Muscle of arm (tissue), 12 donors: Measurements from ENCODE around the gene PGM1. TPM values are rescaled to one million over a fixed set of nuclear protein-coding genes. Genes with fewer than 3 reads are reported as not detected.

Experiments used
- DNase-seq: peaks from one replicate; pipeline ENCODE4 v3.0.0-alpha.2; 2013
- polyA plus RNA-seq, 12 donors: library from polyadenylated mRNA; unstranded; fragments of 120-200 nt; gene quantifications; one replicate each; pipeline ENCODE4 v1.2.1, GENCODE V29; 2013; ENCODE audit not compliant: insufficient read length in 12 of 12

The PGM1 gene
- polyA plus RNA-seq, 12 donors: 41.1 to 100 (median 60.2) TPM; not detected in 1

GRCh38 chr1:63690966-63691700 lies 97.9 kb downstream of the PGM1 start:
- DNase-seq: no peak

DNA sequence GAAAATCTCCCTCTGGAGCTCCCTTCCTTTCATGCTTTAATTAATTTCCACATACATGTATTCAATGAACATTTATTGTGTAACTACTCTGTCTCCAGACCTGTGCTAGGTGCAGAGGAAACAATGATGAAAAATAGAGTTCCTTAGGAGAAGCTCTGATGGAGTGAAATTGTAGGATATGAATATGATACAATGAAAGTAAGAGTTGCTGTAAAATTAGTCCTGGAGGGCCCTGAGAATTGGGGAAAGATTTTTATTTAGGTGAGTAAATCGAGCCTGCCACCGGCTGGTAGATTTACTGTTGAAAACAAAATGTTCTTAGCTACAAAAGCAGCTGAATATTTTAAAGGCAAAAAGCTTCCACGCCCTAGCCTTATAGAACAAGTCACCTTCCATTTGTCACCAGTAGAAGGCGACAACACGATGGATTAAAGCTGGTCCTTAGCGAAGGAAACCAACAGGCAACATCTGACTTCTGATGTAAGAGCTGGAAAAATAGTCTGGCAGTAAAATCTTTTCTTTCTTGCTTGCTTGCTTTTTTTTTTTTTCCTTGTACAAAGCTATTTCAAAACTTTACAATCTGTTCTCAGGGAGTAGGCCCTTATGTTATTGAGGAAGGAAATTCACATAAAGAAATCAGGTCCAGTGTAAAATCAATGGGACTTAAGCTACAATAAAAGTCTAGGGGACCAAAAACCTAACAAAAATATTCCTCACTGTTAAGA lies 98.7 kb downstream of the PGM1 start:
- peak; percentile 92 for DNase-seq

DNA sequence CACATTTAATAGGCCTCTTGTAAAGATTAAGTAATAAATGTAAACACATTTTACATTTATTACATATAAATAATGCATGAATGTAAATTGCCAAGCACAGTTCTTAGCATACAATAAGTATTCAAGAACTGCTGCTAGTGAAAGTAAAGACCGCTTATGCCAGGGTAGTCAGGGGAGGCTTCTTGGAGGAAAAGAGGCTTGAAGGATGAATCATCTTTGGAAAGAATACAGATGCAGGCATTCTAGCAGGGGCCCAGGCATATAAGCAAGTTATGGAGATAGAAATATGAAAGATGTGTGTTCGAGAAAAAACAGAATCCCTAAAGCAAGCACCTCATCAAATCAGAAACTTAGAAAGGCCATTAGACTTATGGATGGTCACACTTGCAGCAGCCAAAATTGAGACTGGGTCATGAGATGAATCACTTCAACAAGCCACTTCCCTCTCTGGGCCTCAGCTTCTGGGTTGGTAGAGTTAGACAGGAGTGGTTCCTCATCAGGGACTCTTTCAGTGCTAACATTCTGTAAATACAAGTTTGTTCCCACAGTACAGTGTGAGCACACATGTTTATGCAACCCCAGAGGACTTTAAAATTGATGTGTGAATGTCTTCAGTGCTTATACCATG lies 100.8 kb downstream of the PGM1 start:
- no peak for DNase-seq

DNA sequence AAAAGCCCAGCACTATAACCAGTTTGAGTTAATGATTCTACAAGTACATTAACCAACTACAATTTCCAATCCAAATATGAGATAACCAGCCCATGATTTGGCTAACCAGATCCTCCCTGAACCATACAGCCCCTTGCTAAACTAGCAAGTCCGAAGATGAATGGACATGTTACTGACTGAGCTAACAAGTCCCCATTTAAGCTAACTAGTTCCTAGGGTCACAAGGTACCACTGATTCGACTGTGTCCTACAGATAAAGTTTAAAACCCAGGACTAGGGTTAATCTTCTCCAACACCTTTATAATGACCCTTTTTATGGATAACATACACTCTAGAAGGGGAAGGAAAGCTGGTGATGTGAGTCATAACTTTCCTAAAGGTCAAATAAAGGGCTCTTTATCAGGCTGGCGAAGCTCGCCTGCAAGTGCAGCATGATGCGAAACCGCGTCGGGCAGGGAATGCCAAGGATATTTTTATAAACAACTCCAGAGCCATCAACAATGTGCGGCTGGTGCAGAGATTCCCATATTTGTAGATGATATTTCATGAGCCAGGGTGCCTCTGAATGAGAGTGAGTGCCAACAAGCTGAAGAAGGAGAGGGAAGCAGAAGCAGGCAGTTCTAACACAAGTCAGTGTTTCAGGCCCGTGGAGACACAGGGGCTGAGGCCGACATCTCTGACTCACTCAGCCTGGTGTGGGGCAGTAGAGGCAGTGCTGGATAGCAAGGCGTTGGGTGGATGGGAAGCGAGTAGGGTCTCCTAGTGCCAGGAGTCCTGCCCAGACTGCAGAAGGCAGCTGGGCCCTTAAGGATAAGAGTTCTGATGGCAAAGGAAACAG lies 105.0 kb downstream of the PGM1 start:
- DNase-seq: no peak

DNA sequence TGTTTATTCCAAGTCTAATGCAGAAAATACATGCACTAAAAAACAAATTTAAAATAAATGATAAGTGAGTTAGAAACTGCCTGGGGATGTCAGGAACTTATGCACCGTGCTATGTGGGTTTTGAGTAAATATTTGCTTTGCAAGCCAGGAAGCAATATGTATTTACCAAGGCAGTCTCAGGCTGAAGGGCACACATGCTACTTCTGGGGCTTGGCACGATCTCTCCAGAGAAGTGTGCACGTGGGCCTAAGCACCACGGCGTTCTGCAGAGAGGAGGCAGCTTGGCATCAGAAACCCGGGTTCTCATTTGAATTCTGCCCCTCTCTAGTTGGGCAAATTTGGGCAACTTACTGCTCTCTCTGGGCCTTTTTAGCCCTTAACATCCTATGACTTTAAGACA lies 108.0 kb downstream of the PGM1 start:
- DNase-seq: no peak

DNA sequence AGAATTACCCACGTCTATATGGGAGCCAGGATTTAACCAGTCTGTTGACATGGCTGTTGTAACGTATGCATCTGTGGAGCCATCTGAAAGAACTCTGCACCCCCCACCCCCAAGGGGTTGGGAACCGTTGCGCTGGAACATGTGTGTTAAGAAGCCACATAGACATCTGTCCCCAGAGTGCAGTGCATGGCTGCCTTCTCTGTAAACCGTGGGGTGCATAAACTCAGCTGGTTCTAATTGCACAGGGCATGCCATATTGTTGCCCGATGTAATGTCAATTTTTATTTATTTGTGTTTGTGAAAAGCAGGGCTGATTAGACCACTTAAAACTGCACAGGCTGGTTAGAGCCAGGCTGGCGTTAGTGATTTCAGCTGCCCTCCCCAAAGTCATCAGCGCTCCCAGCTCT lies 110.5 kb downstream of the PGM1 start:
- DNase-seq: no peak

DNA sequence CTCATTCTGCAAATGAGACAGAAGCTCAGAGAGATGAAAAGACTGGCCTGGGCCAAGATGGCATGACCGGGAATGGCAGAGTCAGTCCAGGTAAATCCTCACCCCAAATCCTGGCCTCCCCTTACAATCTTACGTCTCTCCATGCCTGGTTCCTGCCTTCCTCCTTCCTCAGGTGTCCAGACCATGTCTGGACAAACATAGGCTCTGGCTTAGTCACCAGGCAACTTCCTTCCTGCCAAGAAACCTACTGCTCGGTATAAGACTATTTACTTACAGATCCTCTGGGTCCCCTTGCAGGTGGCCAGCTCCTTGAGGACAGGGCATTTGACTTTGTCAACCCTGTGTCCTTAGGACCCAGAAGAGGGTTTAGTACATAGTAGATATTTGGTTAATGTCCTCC lies 111.2 kb downstream of the PGM1 start:
- DNase-seq: no peak

DNA sequence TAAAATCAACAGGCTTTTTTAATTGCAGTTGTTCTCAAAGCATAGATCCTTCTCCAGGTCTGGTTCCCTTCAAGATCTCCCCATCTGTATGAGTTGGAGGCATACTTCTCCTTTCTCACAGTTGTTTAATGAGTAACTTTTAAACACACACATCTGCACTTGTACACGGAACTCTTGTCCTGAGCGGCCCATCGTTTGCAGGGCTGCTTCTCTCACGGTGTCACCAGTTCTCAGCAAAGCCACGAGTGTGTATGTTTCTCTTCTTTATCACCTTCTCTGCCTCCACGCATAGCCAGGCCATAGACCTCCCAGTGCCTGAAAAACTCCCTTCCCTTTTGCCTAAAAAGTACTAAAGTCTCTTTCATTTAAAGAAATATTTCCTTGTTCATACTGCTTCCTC lies 111.9 kb downstream of the PGM1 start:
- no peak for DNase-seq

GRCh38 chr1:63709267-63709828 lies 116.1 kb downstream of the PGM1 start:
- no peak for DNase-seq

Other genes with a start within 250 kb of the PGM1 start
- 10 to 100 TPM in 11 of 12 donors, not detected in 1; 12.7 to 26.0 (median 17.1) TPM for gene ALG6, start 225.8 kb upstream of the PGM1 start, polyA plus RNA-seq
- gene ITGB3BP, start 70.2 kb upstream of the PGM1 start, polyA plus RNA-seq: 10 to 100 TPM in 11 of 12 donors, not detected in 1; 22.2 to 47.7 (median 31.8) TPM
- gene EFCAB7, start 69.9 kb upstream of the PGM1 start, polyA plus RNA-seq: 10 to 100 TPM in 7 of 12 donors, 1 to 10 TPM in 4, not detected in 1; 5.4 to 16.7 (median 10.8) TPM
- 10 to 100 TPM in 8 of 12 donors, 1 to 10 TPM in 3, not detected in 1; 9.0 to 21.4 (median 11.9) TPM for gene ROR1, start 180.6 kb downstream of the PGM1 start, polyA plus RNA-seq